Tibial artery (tissue), 4 donors: ENCODE measurements around the gene CRAMP1.

ENCODE experiments used
- DNase-seq, 2 donors: peaks; one replicate each; pipeline ENCODE4 v3.0.0-alpha.2; 2019
- H3K27ac ChIP-seq, 2 donors: fragments of 200-600 bp; sonication (generic) in 1 of 2; 1 replicate in 1 of 2; 2 replicates in 1 of 2; pipeline ENCODE4 v1.5.1; 2018 to 2019; ENCODE audit warnings: mild to moderate bottlenecking in 1 of 2
- H3K27me3 ChIP-seq, 2 donors: fragments of 200-600 bp; sonication (generic) in 1 of 2; one replicate each; pipeline versions ENCODE4 v1.5.1 to v1.6.0; 2016 to 2019
- H3K36me3 ChIP-seq, 3 donors: fragments of 200-600 bp; sonication (generic) in 2 of 3; one replicate each; pipeline ENCODE4 v1.5.1; 2016 to 2019; ENCODE audit warnings: mild to moderate bottlenecking in 2 of 3
- H3K4me1 ChIP-seq, 4 donors: fragments of 200-600 bp; sonication (generic) in 2 of 4; 1 replicate in 3 of 4; 2 replicates in 1 of 4; pipeline ENCODE4 v1.5.1; 2016 to 2019
- H3K4me3 ChIP-seq, 2 donors: fragments of 200-600 bp; sonication (generic) in 1 of 2; 1 replicate in 1 of 2; 2 replicates in 1 of 2; pipeline ENCODE4 v1.5.1; 2018 to 2019; ENCODE audit warnings: mild to moderate bottlenecking in 2 of 2
- H3K9me3 ChIP-seq, 3 donors: fragments of 200-600 bp; sonication (generic) in 1 of 3; one replicate each; pipeline ENCODE4 v1.5.1; 2016 to 2019
- CTCF ChIP-seq, 2 experiments: fragments of 200-600 bp in 1 of 2; fragments of 450-650 bp in 1 of 2; IDR thresholded peaks; one replicate each; pipeline ENCODE4 v1.5.1; 2017 to 2019; ENCODE audit warnings: antibody characterized with exemption in 2 of 2, mild to moderate bottlenecking in 1 of 2, moderate library complexity in 1 of 2
- intact Hi-C: fragments of 100-400 bp; cut with DNase I; formaldehyde crosslinking; loops from one replicate; pipeline ENCODE4 v1.15.0; 2023; ENCODE audit warnings: low total_unique reads

The CRAMP1 gene

GRCh38 chr16:1721372-1721771, 109.2 kb downstream of the CRAMP1 start:
- TF ChIP-seq CTCF (IDR thresholded peaks at IDR 0.05), result no peak
- H3K4me3 ChIP-seq, result no peak overlapping the region
- no peak for DNase-seq
- H3K27me3 ChIP-seq, result no peaks in the 10 kb centered on the region
- intact Hi-C loops, result no loop called here
- H3K27ac ChIP-seq, result peak overlapping the region in 1 of 2 donors; percentile 42
- H3K36me3 ChIP-seq, result peaks cover 15 to 23% (median 17%) of the 10 kb centered on the region in 3 donors
- no peaks in the 10 kb centered on the region for H3K9me3 ChIP-seq
- H3K4me1 ChIP-seq, result peaks cover 0 to 26% (median 16%) of the 10 kb centered on the region in 4 donors

- TF ChIP-seq CTCF (IDR thresholded peaks at IDR 0.05), result peak; percentile 49 to 79
- no peaks in the 10 kb centered on the region for H3K27me3 ChIP-seq
- peaks cover 24 to 45% (median 29%) of the 10 kb centered on the region in 3 donors for H3K36me3 ChIP-seq
- no peak for DNase-seq
- H3K4me1 ChIP-seq, result peaks cover 0 to 26% (median 16%) of the 10 kb centered on the region in 4 donors
- no peaks in the 10 kb centered on the region for H3K9me3 ChIP-seq
- intact Hi-C loops, result no loop called here
- H3K27ac ChIP-seq, result no peak overlapping the region
- H3K4me3 ChIP-seq, result no peak overlapping the region
Measured at GRCh38 chr16:1723450-1724147, 111.4 kb downstream of the CRAMP1 start.

- no peaks in the 10 kb centered on the region for H3K27me3 ChIP-seq
- TF ChIP-seq CTCF (IDR thresholded peaks at IDR 0.05), result no peak
- no peaks in the 10 kb centered on the region for H3K9me3 ChIP-seq
- peaks cover 0 to 26% (median 16%) of the 10 kb centered on the region in 4 donors for H3K4me1 ChIP-seq
- no peak for DNase-seq
- no peak overlapping the region for H3K27ac ChIP-seq
- peaks cover 33 to 54% (median 34%) of the 10 kb centered on the region in 3 donors for H3K36me3 ChIP-seq
- H3K4me3 ChIP-seq, result no peak overlapping the region
- intact Hi-C loops, result no loop called here
Measured at GRCh38 chr16:1724491-1724890, 112.3 kb downstream of the CRAMP1 start.

- intact Hi-C loops, result no loop called here
Measured at GRCh38 chr16:1726661-1727502, 114.7 kb downstream of the CRAMP1 start.

More at GRCh38 chr16:1726661-1727502, 114.7 kb downstream of the CRAMP1 start:
- Histone ChIP-seq H3K9me3 (no peaks in the 10 kb centered on the region), H3K27ac (no peak overlapping the region), H3K27me3 (no peaks in the 10 kb centered on the region), H3K4me1 (peaks cover 0 to 23% (median 14%) of the 10 kb centered on the region in 4 donors), H3K36me3 (peaks cover 42 to 72% (median 49%) of the 10 kb centered on the region in 3 donors), H3K4me3 (no peak overlapping the region)
- no peak for DNase-seq
- TF ChIP-seq CTCF (IDR thresholded peaks at IDR 0.05), result no peak
